Activated T-cell treated with anti-CD3 and anti-CD28 coated beads, Interleukin-2, amount 50 U/mL, for 72 hours (primary cell): ENCODE results near the gene RAB41. TPM values are rescaled to one million over a fixed set of nuclear protein-coding genes. Genes with fewer than 3 reads are reported as not detected.
"Not testable (repeated sequence)": the region's sequence is repeated elsewhere in the genome, so short reads cannot be mapped to it uniquely, and the experiment has no call there.

Experiments
- ATAC-seq, 2 donors: fragments of 150-1000 bp; cut with Tn5 transposase; replicated peaks in 1 of 2; 2 replicates each; pipeline ENCODE4 v1.10.0; 2021; ENCODE audit warnings: moderate library complexity in 2 of 2, mild to moderate bottlenecking in 1 of 2
- DNase-seq, 2 donors: peaks; one replicate each; pipeline ENCODE4 v3.0.0; 2021 to 2022; ENCODE audit warnings: mixed read lengths in 1 of 2
- H3K27ac Mint-ChIP-seq: one replicate; pipeline ENCODE4 v1.8.0; 2022; ENCODE audit warnings: mild to moderate bottlenecking, moderate library complexity, mixed read lengths
- H3K27me3 Mint-ChIP-seq: one replicate; pipeline ENCODE4 v1.8.0; 2022; ENCODE audit warnings: low read depth, mixed read lengths
- H3K36me3 Mint-ChIP-seq, 2 donors: one replicate each; pipeline ENCODE4 v1.8.0; 2022; ENCODE audit warnings: mixed read lengths in 2 of 2, mild to moderate bottlenecking in 1 of 2; ENCODE audit not compliant: insufficient read depth in 2 of 2
- H3K4me1 Mint-ChIP-seq: one replicate; pipeline ENCODE4 v1.8.0; 2022; ENCODE audit warnings: low read depth, mixed read lengths
- H3K4me3 Mint-ChIP-seq, 2 donors: one replicate each; pipeline ENCODE4 v1.8.0; 2022; ENCODE audit warnings: mild to moderate bottlenecking in 2 of 2, mixed read lengths in 2 of 2, moderate library complexity in 2 of 2
- H3K9me3 Mint-ChIP-seq, 2 donors: one replicate each; pipeline ENCODE4 v1.8.0; 2022; ENCODE audit warnings: mixed read lengths in 2 of 2
- total RNA-seq, 2 donors: library from RNA; stranded (reverse); gene quantifications; one replicate each; pipeline ENCODE4 v1.2.3, GENCODE V29; 2022

RAB41 gene
- total RNA-seq = not detected

DNA sequence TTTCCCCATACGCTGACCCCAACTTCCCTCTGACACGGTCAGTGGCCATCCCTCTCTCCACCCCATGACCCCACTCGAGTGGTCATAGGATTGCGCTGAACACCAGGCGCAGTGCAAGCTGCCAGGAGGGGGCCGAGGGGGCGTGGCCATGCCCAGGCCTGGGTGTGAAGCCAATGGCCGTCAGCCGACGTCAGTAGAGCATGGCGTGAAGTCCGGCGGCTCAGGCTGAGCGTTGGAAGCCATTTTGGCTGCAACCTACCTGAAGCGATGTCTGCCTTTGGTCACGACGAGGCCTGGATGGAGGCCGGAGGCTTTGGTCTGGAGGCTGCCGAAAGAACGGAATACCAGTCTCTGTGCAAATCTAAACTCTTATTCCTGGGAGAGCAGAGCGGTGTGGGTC lies at the start of gene RAB41:
Gene RAB41, plus strand, starts transcription at position 222 of the 400 bp plus-strand sequence. Its CDS starts 46 bp downstream, at position 268.
- H3K9me3 Mint-ChIP-seq = no peaks in the 10 kb centered on the region
- H3K27me3 Mint-ChIP-seq = peaks cover 29% of the 10 kb centered on the region
- no peak within 1 kb of the TSS for H3K4me3 Mint-ChIP-seq
- no peak for ATAC-seq
- H3K36me3 Mint-ChIP-seq = no peaks in the 10 kb centered on the region
- H3K27ac Mint-ChIP-seq = no peak within 1 kb of the TSS
- H3K4me1 Mint-ChIP-seq = no peaks in the 10 kb centered on the region
- DNase-seq = no peak

GRCh38 chrX:70234355-70234754 lies 47.6 kb upstream of the RAB41 start, which contains the start of gene AWAT1:
Gene AWAT1 (plus strand): TSS chrX:70234655. CDS start chrX:70234696, 41 bp downstream.
- Mint-ChIP-seq H3K4me3 (no peak within 1 kb of the TSS), H3K36me3 (no peaks in the 10 kb centered on the region), H3K27ac (no peak within 1 kb of the TSS), H3K9me3 (no peaks in the 10 kb centered on the region), H3K27me3 (peaks cover 58% of the 10 kb centered on the region), H3K4me1 (peaks cover 33% of the 10 kb centered on the region)
- DNase-seq (no peak), ATAC-seq (no peak)

DNA sequence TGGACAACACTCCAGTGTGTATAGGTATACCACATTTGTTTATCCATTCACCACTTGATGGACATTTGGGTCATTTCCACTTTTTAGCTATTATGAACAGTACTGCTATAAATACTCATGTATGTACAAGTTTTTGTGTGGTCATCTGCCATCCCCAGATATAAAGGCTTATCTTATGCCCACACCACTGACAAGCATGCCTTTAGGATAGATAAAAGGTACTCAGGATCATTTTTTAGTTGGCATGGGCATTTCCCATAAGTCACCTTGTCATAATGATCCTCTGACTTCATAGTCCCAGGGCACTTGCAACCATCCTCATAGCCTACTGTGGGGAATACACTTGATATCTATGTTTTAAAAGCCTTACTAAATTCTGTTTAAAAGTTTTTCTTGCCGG lies 41.2 kb upstream of the RAB41 start:
- no peak overlapping the region for H3K4me3 Mint-ChIP-seq

DNA sequence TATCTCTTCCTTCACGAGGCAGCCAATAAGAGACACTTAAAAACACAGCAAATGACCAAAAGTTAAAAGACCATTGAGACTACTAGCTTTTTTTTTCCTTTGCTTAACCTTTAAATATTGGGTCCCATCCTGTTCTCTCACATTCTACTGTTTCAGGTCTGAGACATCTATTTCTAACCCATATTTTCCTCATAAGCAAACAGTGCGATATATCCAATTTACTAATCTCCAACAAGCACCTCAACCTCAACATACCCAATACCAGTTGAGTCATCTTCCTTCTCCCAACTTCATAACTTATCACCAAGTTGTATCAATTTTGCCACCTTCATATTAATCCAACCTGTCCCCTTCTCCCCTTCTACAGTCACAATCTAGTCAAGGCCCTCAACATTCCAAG lies 40.5 kb upstream of the RAB41 start:
- H3K4me3 Mint-ChIP-seq = no peak overlapping the region
- H3K4me1 Mint-ChIP-seq = peaks cover 23% of the 10 kb centered on the region
- ATAC-seq (no peak), DNase-seq (no peak)
- H3K27ac Mint-ChIP-seq = no peak overlapping the region
- H3K36me3 Mint-ChIP-seq = no peaks in the 10 kb centered on the region
- H3K27me3 Mint-ChIP-seq = peaks cover 33% of the 10 kb centered on the region
- H3K9me3 Mint-ChIP-seq = no peaks in the 10 kb centered on the region

More for the DNA sequence above, 41.2 kb upstream of the RAB41 start:
- peaks cover 23% of the 10 kb centered on the region for H3K4me1 Mint-ChIP-seq
- H3K9me3 Mint-ChIP-seq = no peaks in the 10 kb centered on the region
- DNase-seq (no peak), ATAC-seq (no peak)
- H3K36me3 Mint-ChIP-seq = no peaks in the 10 kb centered on the region
- H3K27ac Mint-ChIP-seq = no peak overlapping the region
- peaks cover 37% of the 10 kb centered on the region for H3K27me3 Mint-ChIP-seq

GRCh38 chrX:70243601-70244000 lies 38.4 kb upstream of the RAB41 start:
- ATAC-seq, H3K36me3 Mint-ChIP-seq, H3K27ac Mint-ChIP-seq, H3K4me3 Mint-ChIP-seq, DNase-seq, H3K4me1 Mint-ChIP-seq, H3K9me3 Mint-ChIP-seq: not testable (repeated sequence)
- H3K27me3 Mint-ChIP-seq = peaks cover 30% of the 10 kb centered on the region

DNA sequence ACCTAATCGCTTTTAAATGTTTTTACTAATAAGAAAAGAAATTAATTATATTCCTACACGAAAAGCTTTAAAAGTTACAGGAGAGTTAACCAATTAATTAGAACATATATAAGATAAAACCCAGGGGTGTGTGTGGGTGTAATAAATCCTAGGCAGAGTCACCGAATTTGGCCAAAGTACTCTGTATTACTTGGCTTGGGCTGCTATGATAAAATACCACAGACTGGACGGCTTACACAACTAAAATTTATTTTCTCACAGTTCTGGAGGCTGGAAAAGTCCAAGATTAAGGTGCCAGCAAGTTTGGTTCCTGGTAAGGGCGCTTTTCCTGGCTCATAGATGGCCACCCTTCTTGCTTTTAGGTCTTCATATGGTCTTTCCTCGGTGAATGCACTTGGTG lies 37.1 kb upstream of the RAB41 start:
- Mint-ChIP-seq H3K4me3 (no peak overlapping the region), H3K9me3 (no peaks in the 10 kb centered on the region), H3K27ac (no peak overlapping the region), H3K4me1 (peaks cover 6% of the 10 kb centered on the region), H3K36me3 (no peaks in the 10 kb centered on the region), H3K27me3 (peaks cover 20% of the 10 kb centered on the region)
- DNase-seq (no peak), ATAC-seq (no peak)

- ATAC-seq (no peak), DNase-seq (no peak)
- Mint-ChIP-seq H3K27me3 (peaks cover 22% of the 10 kb centered on the region), H3K4me1 (no peaks in the 10 kb centered on the region), H3K27ac (no peak overlapping the region), H3K9me3 (no peaks in the 10 kb centered on the region), H3K36me3 (no peaks in the 10 kb centered on the region), H3K4me3 (no peak overlapping the region)
Observed at GRCh38 chrX:70247252-70247651, 34.7 kb upstream of the RAB41 start.

DNA sequence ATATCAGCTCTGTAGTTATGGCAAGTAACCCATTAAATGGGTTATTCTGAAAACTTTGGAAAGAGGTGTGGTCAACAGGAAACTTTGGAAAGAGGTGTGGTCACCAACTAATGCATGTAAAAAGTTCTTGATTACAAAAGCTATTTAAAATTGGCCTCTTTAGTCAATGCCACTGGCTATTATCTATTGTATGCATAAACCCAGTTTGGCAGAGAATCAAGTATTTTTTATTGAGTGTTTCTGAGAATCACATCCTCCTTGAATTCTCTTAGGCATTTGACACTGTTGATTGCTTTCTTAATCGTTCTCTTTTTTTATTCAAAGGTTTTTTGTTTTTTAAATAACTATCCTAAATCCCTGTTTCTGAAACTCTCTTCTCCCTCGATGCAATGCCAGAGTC lies 29.5 kb upstream of the RAB41 start:
- Mint-ChIP-seq H3K36me3 (peaks cover 1 to 8% of the 10 kb centered on the region in 2 donors), H3K27me3 (peaks cover 42% of the 10 kb centered on the region), H3K4me3 (no peak overlapping the region), H3K4me1 (peaks cover 19% of the 10 kb centered on the region), H3K9me3 (peaks cover 2 to 6% of the 10 kb centered on the region in 2 donors), H3K27ac (no peak overlapping the region)
- ATAC-seq (no peak), DNase-seq (no peak)

GRCh38 chrX:70253377-70254062 lies 28.5 kb upstream of the RAB41 start:
- Mint-ChIP-seq H3K27me3 (peaks cover 42% of the 10 kb centered on the region), H3K36me3 (peaks cover 1 to 8% of the 10 kb centered on the region in 2 donors), H3K9me3 (peaks cover 2 to 6% of the 10 kb centered on the region in 2 donors), H3K4me3 (peak overlapping the region; percentile 38 to 78), H3K27ac (peak overlapping the region; percentile 97), H3K4me1 (peaks cover 19% of the 10 kb centered on the region)
- ATAC-seq (peak; percentile 93 to 94), DNase-seq (peak; percentile 12 to 36)

DNA sequence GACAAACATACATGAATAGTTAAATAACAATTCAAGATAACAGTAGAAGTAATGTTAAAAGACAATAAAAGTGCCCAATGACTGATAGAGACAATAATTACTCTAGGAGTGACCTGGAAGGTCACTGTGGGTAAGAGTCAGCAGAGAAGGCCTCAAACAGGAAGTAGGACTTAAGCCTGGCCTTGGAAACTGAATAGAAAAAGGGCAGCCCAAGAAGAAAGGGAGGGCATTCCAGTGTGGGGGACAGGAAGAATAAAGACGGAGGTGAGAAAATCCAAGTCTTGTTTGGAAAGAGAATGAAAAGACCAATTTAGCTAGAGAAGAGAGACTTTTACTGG lies 27.9 kb upstream of the RAB41 start:
- H3K4me3 Mint-ChIP-seq = peak overlapping the region; percentile 38 to 78
- peaks cover 2 to 6% of the 10 kb centered on the region in 2 donors for H3K9me3 Mint-ChIP-seq
- H3K36me3 Mint-ChIP-seq = peaks cover 1 to 10% of the 10 kb centered on the region in 2 donors
- ATAC-seq (peak; percentile 42 to 48), DNase-seq (no peak)
- peaks cover 19% of the 10 kb centered on the region for H3K4me1 Mint-ChIP-seq
- H3K27ac Mint-ChIP-seq = peak overlapping the region; percentile 97
- H3K27me3 Mint-ChIP-seq = peaks cover 42% of the 10 kb centered on the region

DNA sequence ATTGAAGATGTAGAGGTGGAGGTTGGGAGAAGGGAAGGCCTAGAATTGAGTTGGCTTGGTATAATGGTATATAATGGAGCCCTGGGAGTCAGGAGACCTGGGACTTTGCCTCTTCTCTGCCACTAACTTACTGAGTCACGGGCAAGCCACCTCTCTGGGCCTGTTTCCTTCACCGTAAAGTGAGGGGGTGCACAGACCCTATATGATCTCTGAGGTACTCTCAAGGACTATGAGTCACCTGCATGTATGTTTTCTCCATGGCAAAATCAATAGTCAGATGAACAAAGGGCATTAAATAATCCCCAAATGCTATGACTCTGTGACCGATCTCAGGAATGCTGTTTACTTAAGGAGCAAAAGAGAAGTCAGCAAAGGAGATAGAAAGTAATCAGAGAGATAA lies 27.1 kb upstream of the RAB41 start:
- Mint-ChIP-seq H3K4me3 (no peak overlapping the region), H3K4me1 (peaks cover 19% of the 10 kb centered on the region), H3K36me3 (peaks cover 1 to 10% of the 10 kb centered on the region in 2 donors), H3K9me3 (peaks cover 2 to 6% of the 10 kb centered on the region in 2 donors), H3K27ac (no peak overlapping the region), H3K27me3 (peaks cover 42% of the 10 kb centered on the region)
- no peak for DNase-seq
- no peak for ATAC-seq

DNA sequence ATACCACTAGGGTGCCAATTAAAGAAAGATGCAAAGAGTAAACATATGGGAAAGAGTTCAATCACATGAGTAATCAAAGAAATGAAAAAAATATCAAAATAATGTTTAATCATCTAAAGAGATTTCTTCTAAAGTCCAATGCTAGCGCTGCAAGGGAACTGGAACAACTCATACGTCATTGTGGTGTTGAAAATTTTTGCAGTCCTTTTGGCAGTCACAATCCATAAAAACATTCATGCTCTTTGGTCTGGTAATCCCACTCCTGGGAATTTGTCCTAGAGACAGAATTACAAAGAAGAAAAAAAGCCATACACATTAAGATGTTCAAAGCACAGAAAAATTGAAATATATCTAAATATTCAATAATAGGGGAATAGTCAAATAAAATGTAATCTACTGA lies 26.5 kb upstream of the RAB41 start:
- DNase-seq = no peak
- Mint-ChIP-seq H3K27me3 (peaks cover 42% of the 10 kb centered on the region), H3K4me3 (no peak overlapping the region), H3K4me1 (peaks cover 19% of the 10 kb centered on the region), H3K36me3 (peaks cover 1 to 10% of the 10 kb centered on the region in 2 donors), H3K9me3 (peaks cover 2 to 6% of the 10 kb centered on the region in 2 donors), H3K27ac (no peak overlapping the region)
- ATAC-seq = no peak

GRCh38 chrX:70257423-70258288 lies 24.3 kb upstream of the RAB41 start:
- Mint-ChIP-seq H3K27ac (no peak overlapping the region), H3K4me1 (peaks cover 19% of the 10 kb centered on the region), H3K36me3 (peaks cover 1 to 10% of the 10 kb centered on the region in 2 donors), H3K9me3 (peaks cover 2 to 6% of the 10 kb centered on the region in 2 donors), H3K4me3 (no peak overlapping the region), H3K27me3 (peaks cover 32% of the 10 kb centered on the region)
- DNase-seq (no peak), ATAC-seq (no peak)
